HepG2 (cell line): ENCODE results near the gene STRADA. TPM values are rescaled to one million over a fixed set of nuclear protein-coding genes. Genes with fewer than 3 reads are reported as not detected.

ENCODE experiments used
- ATAC-seq: fragments of 200-7000 bp; cut with Tn5 transposase; 3 replicates; pipeline ENCODE4 v1.9.1; 2020; ENCODE audit warnings: mild to moderate bottlenecking, moderate library complexity
- BruUV-seq: library from RNA; stranded (reverse); fragments of 400-500 nt; replicated peaks from 2 replicates; lab custom pipeline; 2021; lab: Mats Ljungman, UMichigan
- CTCF ChIA-PET: fragments of 300-600 bp; formaldehyde crosslinking; extraction: SDS; loops from one replicate; lab custom pipeline; 2021; ENCODE audit warnings: low total read pairs, inconsistent platforms, low intra/inter-chr PET ratio; lab: Yijun Ruan, JAX
- POLR2A ChIA-PET: fragments of 350-600 bp; sonication (Branson Sonifier 250); formaldehyde crosslinking; loops from one replicate; lab custom pipeline; 2020; ENCODE audit warnings: antibody characterized with exemption, inconsistent platforms; lab: Yijun Ruan, JAX
- DNase-seq: peaks from one replicate; pipeline ENCODE4 v3.0.0-alpha.2; 2015; ENCODE audit warnings: low spot score
- FAIRE-seq: peaks from 3 replicates; lab custom pipeline; 2011; peaks lifted over from hg19 to GRCh38; lab: Jason Lieb, UNC
- H2AFZ ChIP-seq: one replicate; pipeline ENCODE4 v1.6.1; 2011; ENCODE audit warnings: low read length, inconsistent platforms
- H3K27ac ChIP-seq: fragments of 300-600 bp; 3 replicates; pipeline ENCODE4 v1.8.0; 2011; ENCODE audit warnings: mixed run types, mild to moderate bottlenecking, mixed read lengths, low read length, inconsistent platforms; ENCODE audit not compliant: insufficient read depth; ENCODE audit errors: extremely low read length
- H3K27me3 ChIP-seq, 2 experiments: fragments of 200-600 bp in 1 of 2; 2 replicates in 1 of 2; 3 replicates in 1 of 2; pipeline versions ENCODE4 v1.6.0 to v1.8.0; 2011; ENCODE audit warnings: low read length in 2 of 2, mild to moderate bottlenecking in 2 of 2, moderate library complexity in 2 of 2, inconsistent platforms in 1 of 2; ENCODE audit not compliant: insufficient read depth in 2 of 2, control insufficient read depth in 1 of 2
- H3K36me3 ChIP-seq, 2 experiments: fragments of 200-600 bp in 1 of 2; replicated peaks in 1 of 2; 2 replicates in 1 of 2; 3 replicates in 1 of 2; pipeline versions ENCODE4 v1.5.1 to v1.8.0; 2011; ENCODE audit warnings: low read length in 2 of 2, inconsistent platforms in 1 of 2; ENCODE audit not compliant: insufficient read depth in 2 of 2, control insufficient read depth in 1 of 2
- H3K4me1 ChIP-seq: 2 replicates; pipeline ENCODE4 v1.5.1; 2012; ENCODE audit warnings: low read length, inconsistent platforms; ENCODE audit not compliant: insufficient read depth
- H3K4me2 ChIP-seq: 2 replicates; pipeline ENCODE4 v1.6.0; 2011; ENCODE audit warnings: low read depth, low read length, inconsistent platforms
- H3K4me3 ChIP-seq, 3 experiments: fragments of 200-600 bp in 1 of 3; sonication (generic), shearing (Covaris generic) in 1 of 3; replicated peaks in 1 of 3; 2 replicates each; pipeline ENCODE4 v1.5.1; 2011 to 2016; ENCODE audit warnings: low read length in 3 of 3, inconsistent platforms in 2 of 3, low read depth in 2 of 3, mild to moderate bottlenecking in 2 of 3, control low read depth in 1 of 3, mixed read lengths in 1 of 3; ENCODE audit not compliant: insufficient read depth in 1 of 3
- H3K79me2 ChIP-seq: one replicate; pipeline ENCODE4 v1.6.1; 2011; ENCODE audit warnings: low read length, inconsistent platforms; ENCODE audit not compliant: insufficient read depth
- H3K9ac ChIP-seq: 2 replicates; pipeline ENCODE4 v1.6.0; 2011; ENCODE audit warnings: mild to moderate bottlenecking, low read depth, low read length, inconsistent platforms; ENCODE audit not compliant: insufficient read depth
- H3K9me3 ChIP-seq: 2 replicates; pipeline ENCODE4 v1.5.1; 2012; ENCODE audit warnings: mild to moderate bottlenecking, low read length
- H4K20me1 ChIP-seq: 2 replicates; pipeline ENCODE4 v1.6.0; 2011; ENCODE audit warnings: inconsistent platforms, mild to moderate bottlenecking, low read length, moderate library complexity; ENCODE audit not compliant: insufficient read depth
- ELF3 ChIP-seq: IDR thresholded peaks from 2 replicates; pipeline ENCODE4 v1.6.1; 2016; ENCODE audit warnings: missing genetic modification reagents, missing compliant biosample characterization
- FOXP4 ChIP-seq: sonication (generic); formaldehyde crosslinking; IDR thresholded peaks from 2 replicates; pipeline ENCODE4 v1.4.0; 2020; ENCODE audit warnings: missing genetic modification reagents
- MIXL1 ChIP-seq: IDR thresholded peaks from 2 replicates; pipeline ENCODE4 v1.6.1; 2016
- MTF2 ChIP-seq: sonication (generic); formaldehyde crosslinking; IDR thresholded peaks from 2 replicates; pipeline ENCODE4 v1.5.0; 2020; ENCODE audit warnings: missing genetic modification reagents, borderline replicate concordance
- RAD21 ChIP-seq: fragments of 450-650 bp; formaldehyde crosslinking; IDR thresholded peaks from 2 replicates; pipeline ENCODE4 v1.5.0; 2020; ENCODE audit warnings: mild to moderate bottlenecking
- SP140L ChIP-seq: sonication (generic); formaldehyde crosslinking; IDR thresholded peaks from 2 replicates; pipeline ENCODE4 v1.4.0; 2020; ENCODE audit warnings: missing genetic modification reagents, borderline replicate concordance
- TBX3 ChIP-seq: fragments of 450-650 bp; IDR thresholded peaks from 2 replicates; pipeline ENCODE4 v1.6.1; 2017; ENCODE audit warnings: antibody characterized with exemption, mild to moderate bottlenecking, inconsistent platforms, borderline replicate concordance
- TFDP1 ChIP-seq: IDR thresholded peaks from 2 replicates; pipeline ENCODE4 v1.6.1; 2016; ENCODE audit warnings: missing compliant biosample characterization, missing genetic modification reagents, borderline replicate concordance
- THAP8 ChIP-seq: sonication (generic); formaldehyde crosslinking; IDR thresholded peaks from 2 replicates; pipeline ENCODE4 v1.5.1; 2020; ENCODE audit warnings: missing genetic modification reagents, mild to moderate bottlenecking, borderline replicate concordance
- ZFP37 ChIP-seq: sonication (generic); formaldehyde crosslinking; IDR thresholded peaks from 2 replicates; pipeline ENCODE4 v1.4.0; 2020; ENCODE audit warnings: missing genetic modification reagents, borderline replicate concordance
- ZNF276 ChIP-seq: sonication (generic); formaldehyde crosslinking; IDR thresholded peaks from 2 replicates; pipeline ENCODE4 v1.4.0; 2020; ENCODE audit warnings: mild to moderate bottlenecking, low read depth, missing genetic modification reagents
- ZNF619 ChIP-seq: sonication (generic); formaldehyde crosslinking; IDR thresholded peaks from 2 replicates; pipeline ENCODE4 v1.4.0; 2020; ENCODE audit warnings: mild to moderate bottlenecking, missing genetic modification reagents
- ZNF777 ChIP-seq: sonication (generic); formaldehyde crosslinking; IDR thresholded peaks from 2 replicates; pipeline ENCODE4 v1.4.0; 2020; ENCODE audit warnings: missing genetic modification reagents
- WGBS: methylation state at CpG from one replicate; pipeline ENCODE4 v1.1.6; 2017; ENCODE audit warnings: low lambda C conversion rate; 5-methylcytosine and 5-hydroxymethylcytosine counted together
- in situ Hi-C: cut with HindIII; loops from 2 replicates; pipeline ENCODE4 v1.10.0; 2017; ENCODE audit warnings: low pct_unique_long_range_greater_than_20kb; ENCODE audit not compliant: extremely low pct_ligation_motif_present
- intact Hi-C: fragments of 100-400 bp; cut with micrococcal nuclease; formaldehyde crosslinking; loops from one replicate; pipeline ENCODE4 v1.10.0; 2022; ENCODE audit not compliant: unreplicated experiment
- polyA plus RNA-seq, 8 experiments: library from polyadenylated mRNA; depleted of rRNA in 3 of 8; stranded (reverse) in 7 of 8; unstranded in 1 of 8; fragments of >200 nt; fragmentation: Illumina TruSeq in 4 of 8; extraction: Trizol in 4 of 8; gene quantifications; 2 replicates each; pipeline versions ENCODE4 v1.2.1 to v1.2.3, GENCODE V29; 2011 to 2016; ENCODE audit warnings: low read depth in 4 of 8, missing spikeins in 1 of 8, mixed read lengths in 1 of 8; ENCODE audit not compliant: insufficient read depth in 1 of 8
- total RNA-seq, 5 experiments: library from RNA; depleted of rRNA; stranded (reverse); fragments of >200 nt; fragmentation: Illumina TruSeq; extraction: Trizol; gene quantifications; 2 replicates each; pipeline ENCODE4 v1.2.3, GENCODE V29; 2016; ENCODE audit warnings: low read depth in 1 of 5
- TF ChIP-seq, protein P1 (sequence below), 2 experiments: sonication (generic) in 1 of 2; formaldehyde crosslinking in 1 of 2; IDR thresholded peaks; 2 replicates each; pipeline versions ENCODE4 v1.4.0 to v1.6.1; 2018 to 2020; ENCODE audit warnings: missing genetic modification reagents in 2 of 2, borderline replicate concordance in 1 of 2, low read depth in 1 of 2, mild to moderate bottlenecking in 1 of 2, missing biosample characterization in 1 of 2

Gene STRADA
- total and polyA plus RNA-seq, 2 of the 13 experiments (the other 11 are each of a cell fraction or from before 2014, with no cell fraction given) = 17.6 to 17.9 TPM

GRCh38 chr17:63772801-63773271 lies 31.2 kb upstream of the STRADA start:
- peak overlapping the region; percentile 83 to 99 (median 93) for H3K4me3 ChIP-seq
- under 1% methylated on average over 7 of the region's 7 CpGs for WGBS
- DNase-seq = peak; percentile 31
- H3K79me2 ChIP-seq = peaks cover 90% of the 10 kb centered on the region
- in situ Hi-C loops (no loop called here), intact Hi-C loops (loop anchor here (1.0 to 10.0 kb wide), 4 partner anchors 32 to 348 kb away; partner anchors contain the start of genes FTSJ3, PSMC5, SMARCD2 and STRADA)
- peaks cover 45% of the 10 kb centered on the region for H3K4me1 ChIP-seq
- peaks cover 4 to 24% of the 10 kb centered on the region in 2 experiments for H3K36me3 ChIP-seq
- peak; percentile 8 for FAIRE-seq
- H2AFZ ChIP-seq = no peak overlapping the region
- ChIA-PET POLR2A (interaction anchor here (1.0 to 5.0 kb wide), 31 partner anchors 10 to 733 kb away, joined by 3 to 77 read pairs (median 7); partner anchors contain the start of genes CEP95, DDX5, FTSJ3 and LIMD2), CTCF (no interaction called here)
- H3K4me2 ChIP-seq = peak overlapping the region; percentile 71
- no peaks in the 10 kb centered on the region for H3K9me3 ChIP-seq
- H3K27me3 ChIP-seq = peaks cover 0 to 6% of the 10 kb centered on the region in 2 experiments; a peak in 1 of 5 replicates
- H3K9ac ChIP-seq = peak overlapping the region; percentile 98
- peaks cover 39% of the 10 kb centered on the region for H4K20me1 ChIP-seq
- ATAC-seq = no peak
- peak overlapping the region; percentile 100 for H3K27ac ChIP-seq
- BruUV-seq = TSS peak; percentile 84
- TF ChIP-seq TBX3 (no peak), SP140L (CRISPR knock-in tag) (no peak), TFDP1 (CRISPR knock-in tag) (no peak), ZFP37 (no peak), ELF3 (CRISPR knock-in tag) (no peak), MIXL1 (CRISPR knock-in tag) (no peak), FOXP4 (CRISPR knock-in tag) (no peak), THAP8 (CRISPR knock-in tag) (peak; percentile 31; the same call in 1 of the 2 replicates), MTF2 (0 out of 2 replicates have a peak, but pooled peaks have one; percentile 47), ZNF619 (CRISPR knock-in tag) (no peak), ZNF276 (CRISPR knock-in tag) (no peak), RAD21 (CRISPR knock-in tag) (no peak), ZNF777 (no peak)
- TF ChIP-seq, protein P1, sequence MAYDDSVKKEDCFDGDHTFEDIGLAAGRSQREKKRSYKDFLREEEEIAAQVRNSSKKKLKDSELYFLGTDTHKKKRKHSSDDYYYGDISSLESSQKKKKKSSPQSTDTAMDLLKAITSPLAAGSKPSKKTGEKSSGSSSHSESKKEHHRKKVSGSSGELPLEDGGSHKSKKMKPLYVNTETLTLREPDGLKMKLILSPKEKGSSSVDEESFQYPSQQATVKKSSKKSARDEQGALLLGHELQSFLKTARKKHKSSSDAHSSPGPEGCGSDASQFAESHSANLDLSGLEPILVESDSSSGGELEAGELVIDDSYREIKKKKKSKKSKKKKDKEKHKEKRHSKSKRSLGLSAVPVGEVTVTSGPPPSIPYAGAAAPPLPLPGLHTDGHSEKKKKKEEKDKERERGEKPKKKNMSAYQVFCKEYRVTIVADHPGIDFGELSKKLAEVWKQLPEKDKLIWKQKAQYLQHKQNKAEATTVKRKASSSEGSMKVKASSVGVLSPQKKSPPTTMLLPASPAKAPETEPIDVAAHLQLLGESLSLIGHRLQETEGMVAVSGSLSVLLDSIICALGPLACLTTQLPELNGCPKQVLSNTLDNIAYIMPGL (CRISPR knock-in tag; IDR thresholded peaks at IDR 0.05; ENCODE audit: borderline replicate concordance in 1 of 2, low read depth in 1 of 2) = no peak
